H1 (cell line): ENCODE results near the gene KRTAP1-5. TPM values are rescaled to one million over a fixed set of nuclear protein-coding genes. Genes with fewer than 3 reads are reported as not detected.

Experiments used
- CTCF ChIA-PET: fragments of 300-600 bp; sonication (Branson Sonifier 250); formaldehyde crosslinking; loops from one replicate; lab custom pipeline; 2021; ENCODE audit not compliant: partially characterized antibody; lab: Charles Lee
- POLR2A ChIA-PET: fragments of 300-600 bp; sonication (Branson Sonifier 250); formaldehyde crosslinking; loops from one replicate; lab custom pipeline; 2021; ENCODE audit warnings: inconsistent platforms; ENCODE audit not compliant: partially characterized antibody; lab: Charles Lee
- DNase-seq, 2 experiments: peaks; one replicate each; pipeline versions ENCODE4 v3.0.0 to v3.0.0-alpha.2; 2010 to 2022; ENCODE audit warnings: low spot score in 2 of 2, low read depth in 1 of 2, mixed read lengths in 1 of 2
- FAIRE-seq: peaks from 2 replicates; lab custom pipeline; 2011; peaks lifted over from hg19 to GRCh38; lab: Jason Lieb, UNC
- H2AFZ ChIP-seq: 2 replicates; pipeline ENCODE4 v1.8.1; 2012; ENCODE audit warnings: low read length, inconsistent platforms
- H2AK5ac ChIP-seq: 2 replicates; pipeline ENCODE4 v1.6.1; 2013; ENCODE audit warnings: low read depth, low read length
- H2BK120ac ChIP-seq: replicated peaks from 2 replicates; pipeline ENCODE3; 2013; ENCODE audit warnings: low read depth, low read length, inconsistent platforms
- H2BK12ac ChIP-seq: 2 replicates; pipeline ENCODE4 v1.6.1; 2013; ENCODE audit warnings: low read depth, low read length
- H2BK15ac ChIP-seq: 2 replicates; pipeline ENCODE4 v1.6.1; 2013; ENCODE audit warnings: low read length
- H2BK20ac ChIP-seq: 2 replicates; pipeline ENCODE4 v1.6.1; 2013; ENCODE audit warnings: low read length
- H2BK5ac ChIP-seq: 2 replicates; pipeline ENCODE4 v1.6.1; 2013; ENCODE audit warnings: low read depth, low read length
- H3K14ac ChIP-seq: 2 replicates; pipeline ENCODE4 v1.6.1; 2013; ENCODE audit warnings: inconsistent platforms; ENCODE audit not compliant: insufficient read length
- H3K18ac ChIP-seq: 2 replicates; pipeline ENCODE4 v1.6.1; 2013; ENCODE audit warnings: low read length; ENCODE audit errors: extremely low read depth
- H3K23ac ChIP-seq: 2 replicates; pipeline ENCODE4 v1.6.1; 2013; ENCODE audit warnings: inconsistent platforms; ENCODE audit not compliant: insufficient read length
- H3K23me2 ChIP-seq: 2 replicates; pipeline ENCODE4 v1.6.1; 2013; ENCODE audit warnings: low read depth, low read length
- H3K27ac ChIP-seq: 2 replicates; pipeline ENCODE4 v1.6.1; 2011; ENCODE audit warnings: low read depth, low read length, inconsistent platforms
- H3K27me3 ChIP-seq, 4 experiments: replicated peaks in 1 of 4; 1 replicate in 1 of 4; 2 replicates in 3 of 4; pipeline versions ENCODE4 v1.6.1 to v1.8.1; 2011 to 2013; ENCODE audit warnings: low read length in 3 of 4, mild to moderate bottlenecking in 3 of 4, inconsistent platforms in 2 of 4, mixed read lengths in 2 of 4, moderate library complexity in 1 of 4; ENCODE audit not compliant: control insufficient read depth in 3 of 4, insufficient read depth in 3 of 4; ENCODE audit errors: extremely low read depth in 1 of 4
- H3K36me3 ChIP-seq, 4 experiments: 2 replicates each; pipeline versions ENCODE4 v1.6.1 to v1.8.1; 2011 to 2013; ENCODE audit warnings: mild to moderate bottlenecking in 4 of 4, low read length in 3 of 4, moderate library complexity in 2 of 4, control low read depth in 1 of 4, inconsistent platforms in 1 of 4; ENCODE audit not compliant: insufficient read depth in 4 of 4, control insufficient read depth in 2 of 4
- H3K4ac ChIP-seq: replicated peaks from 2 replicates; pipeline ENCODE3; 2013; ENCODE audit warnings: low read length, low read depth, mixed read lengths, inconsistent platforms; ENCODE audit not compliant: insufficient read length
- H3K4me1 ChIP-seq, 4 experiments: replicated peaks in 1 of 4; 1 replicate in 1 of 4; 2 replicates in 3 of 4; pipeline versions ENCODE4 v1.6.1 to v1.8.1; 2011 to 2013; ENCODE audit warnings: low read length in 3 of 4, inconsistent platforms in 2 of 4, mixed read lengths in 1 of 4; ENCODE audit not compliant: insufficient read depth in 4 of 4, control insufficient read depth in 3 of 4
- H3K4me2 ChIP-seq, 2 experiments: 2 replicates each; pipeline versions ENCODE4 v1.6.1 to v1.8.1; 2011 to 2013; ENCODE audit warnings: low read depth in 2 of 2, low read length in 2 of 2, control low read depth in 1 of 2, inconsistent platforms in 1 of 2, mild to moderate bottlenecking in 1 of 2; ENCODE audit not compliant: insufficient read depth in 1 of 2
- H3K4me3 ChIP-seq, 4 experiments: fragments of 200-600, 300-600 bp in 1 of 4; sonication (generic), shearing (Covaris generic), sonication (Bioruptor Twin) in 1 of 4; 2 replicates each; pipeline versions ENCODE4 v1.5.1 to v1.8.1; 2011 to 2016; ENCODE audit warnings: low read length in 4 of 4, low read depth in 3 of 4, control low read depth in 2 of 4, inconsistent platforms in 2 of 4, mild to moderate bottlenecking in 2 of 4, mixed read lengths in 1 of 4, moderate library complexity in 1 of 4; ENCODE audit not compliant: insufficient read depth in 2 of 4; ENCODE audit errors: extremely low read depth in 1 of 4
- H3K56ac ChIP-seq: replicated peaks from 2 replicates; pipeline ENCODE3; 2013; ENCODE audit warnings: low read depth, mild to moderate bottlenecking, mixed read lengths, low read length, inconsistent platforms; ENCODE audit not compliant: insufficient read length
- H3K79me1 ChIP-seq: 2 replicates; pipeline ENCODE4 v1.6.1; 2013; ENCODE audit warnings: low read depth, low read length, control low read depth
- H3K79me2 ChIP-seq, 2 experiments: 2 replicates each; pipeline versions ENCODE4 v1.6.1 to v1.8.1; 2012 to 2013; ENCODE audit warnings: low read length in 2 of 2, mild to moderate bottlenecking in 2 of 2, inconsistent platforms in 1 of 2; ENCODE audit not compliant: insufficient read depth in 2 of 2, control insufficient read depth in 1 of 2
- H3K9ac ChIP-seq, 4 experiments: replicated peaks in 1 of 4; 1 replicate in 1 of 4; 2 replicates in 3 of 4; pipeline versions ENCODE4 v1.6.1 to v1.8.1; 2011 to 2013; ENCODE audit warnings: low read depth in 3 of 4, low read length in 3 of 4, control low read depth in 2 of 4, mild to moderate bottlenecking in 2 of 4, moderate library complexity in 2 of 4, inconsistent platforms in 1 of 4; ENCODE audit errors: extremely low read depth in 1 of 4
- H3K9me3 ChIP-seq, 2 experiments: 2 replicates each; pipeline versions ENCODE4 v1.6.1 to v1.8.1; 2012 to 2013; ENCODE audit warnings: mild to moderate bottlenecking in 2 of 2, moderate library complexity in 2 of 2, control low read depth in 1 of 2, inconsistent platforms in 1 of 2, low read depth in 1 of 2, low read length in 1 of 2, mixed read lengths in 1 of 2; ENCODE audit not compliant: insufficient read depth in 2 of 2
- H4K20me1 ChIP-seq, 2 experiments: replicated peaks in 1 of 2; 2 replicates each; pipeline versions ENCODE3 to v1.8.1; 2011 to 2013; ENCODE audit warnings: inconsistent platforms in 2 of 2, low read length in 2 of 2, mild to moderate bottlenecking in 1 of 2; ENCODE audit not compliant: insufficient read depth in 2 of 2, control insufficient read depth in 1 of 2
- H4K5ac ChIP-seq: 2 replicates; pipeline ENCODE4 v1.6.1; 2013; ENCODE audit warnings: low read length, low read depth, mixed read lengths, inconsistent platforms; ENCODE audit not compliant: insufficient read length
- H4K8ac ChIP-seq: 2 replicates; pipeline ENCODE4 v1.8.0; 2013; ENCODE audit warnings: mild to moderate bottlenecking, moderate library complexity, low read length, inconsistent platforms; ENCODE audit not compliant: insufficient read depth; ENCODE audit errors: extremely low read depth
- H4K91ac ChIP-seq: replicated peaks from 2 replicates; pipeline ENCODE3; 2013; ENCODE audit warnings: low read length, mixed read lengths, inconsistent platforms; ENCODE audit not compliant: insufficient read length
- ATF2 ChIP-seq: IDR thresholded peaks from 2 replicates; pipeline ENCODE4 v1.6.1; 2012; ENCODE audit warnings: low read length, inconsistent platforms
- CBX5 ChIP-seq: fragments of 300-800, 300-1000 bp; sonication (generic); IDR thresholded peaks from 2 replicates; pipeline ENCODE4 v1.7.1; 2016; ENCODE audit warnings: antibody characterized with exemption, low read length, low read depth
- CHD1 ChIP-seq: IDR thresholded peaks from 2 replicates; pipeline ENCODE4 v1.6.1; 2012; ENCODE audit warnings: low read depth, low read length, improper control_type of control experiment
- CTCF ChIP-seq, 3 experiments: IDR thresholded peaks; 1 replicate in 2 of 3; 2 replicates in 1 of 3; pipeline versions ENCODE4 v1.5.1 to v1.6.1; 2011; ENCODE audit warnings: low read length in 3 of 3, mild to moderate bottlenecking in 3 of 3, inconsistent platforms in 2 of 3, low read depth in 1 of 3, moderate library complexity in 1 of 3; ENCODE audit not compliant: insufficient read depth in 1 of 3; ENCODE audit errors: control extremely low read depth in 1 of 3
- MAX ChIP-seq: IDR thresholded peaks from 2 replicates; pipeline ENCODE4 v1.6.1; 2012; ENCODE audit warnings: inconsistent platforms
- SIX5 ChIP-seq: IDR thresholded peaks from 2 replicates; pipeline ENCODE4 v1.6.1; 2011; ENCODE audit warnings: mild to moderate bottlenecking, low read depth, low read length
- SP1 ChIP-seq: IDR thresholded peaks from 2 replicates; pipeline ENCODE4 v1.6.1; 2011; ENCODE audit warnings: low read depth, low read length
- SP2 ChIP-seq: IDR thresholded peaks from 2 replicates; pipeline ENCODE4 v1.6.1; 2012; ENCODE audit warnings: mild to moderate bottlenecking, low read length, inconsistent platforms
- YY1 ChIP-seq: IDR thresholded peaks from 2 replicates; pipeline ENCODE4 v1.6.1; 2011; ENCODE audit warnings: low read depth, mild to moderate bottlenecking, low read length
- WGBS, 2 experiments: shearing (Covaris generic) in 1 of 2; methylation state at CpG; one replicate each; pipeline versions ENCODE4 v1.1.6 to v1.1.7; 2013 to 2015; ENCODE audit warnings: low lambda C conversion rate in 2 of 2, mixed read lengths in 2 of 2, inconsistent platforms in 1 of 2, low coverage in 1 of 2, missing lambda C conversion rate in 1 of 2; ENCODE audit not compliant: insufficient replicate concordance in 2 of 2, insufficient coverage in 1 of 2, insufficient read length in 1 of 2; ENCODE audit errors: extremely low coverage in 1 of 2, missing lambda C conversion rate in 1 of 2; 5-methylcytosine and 5-hydroxymethylcytosine counted together
- polyA plus RNA-seq, 7 experiments: library from polyadenylated mRNA; depleted of rRNA in 3 of 7; stranded (reverse) in 5 of 7; unstranded in 2 of 7; fragments of >200 nt in 5 of 7; fragments of 200-250 nt in 2 of 7; gene quantifications; 1 replicate in 5 of 7; 2 replicates in 1 of 7; 4 replicates in 1 of 7; pipeline versions ENCODE4 v1.2.1 to v1.2.3, GENCODE V29; 2011 to 2013; ENCODE audit warnings: missing spikeins in 2 of 7, mixed read lengths in 2 of 7
- total RNA-seq: library from RNA; stranded (reverse); fragmentation: NEBNext Ultra II Directional; extraction: Animal tissue kit (Norgen Biotek cat#: 25700); gene quantifications from 2 replicates; pipeline ENCODE4 v1.2.1, GENCODE V29; 2021

The KRTAP1-5 gene
- total and polyA plus RNA-seq, 2 of the 8 experiments (the other 6 are each of a cell fraction or from before 2014, with no cell fraction given): not detected

DNA sequence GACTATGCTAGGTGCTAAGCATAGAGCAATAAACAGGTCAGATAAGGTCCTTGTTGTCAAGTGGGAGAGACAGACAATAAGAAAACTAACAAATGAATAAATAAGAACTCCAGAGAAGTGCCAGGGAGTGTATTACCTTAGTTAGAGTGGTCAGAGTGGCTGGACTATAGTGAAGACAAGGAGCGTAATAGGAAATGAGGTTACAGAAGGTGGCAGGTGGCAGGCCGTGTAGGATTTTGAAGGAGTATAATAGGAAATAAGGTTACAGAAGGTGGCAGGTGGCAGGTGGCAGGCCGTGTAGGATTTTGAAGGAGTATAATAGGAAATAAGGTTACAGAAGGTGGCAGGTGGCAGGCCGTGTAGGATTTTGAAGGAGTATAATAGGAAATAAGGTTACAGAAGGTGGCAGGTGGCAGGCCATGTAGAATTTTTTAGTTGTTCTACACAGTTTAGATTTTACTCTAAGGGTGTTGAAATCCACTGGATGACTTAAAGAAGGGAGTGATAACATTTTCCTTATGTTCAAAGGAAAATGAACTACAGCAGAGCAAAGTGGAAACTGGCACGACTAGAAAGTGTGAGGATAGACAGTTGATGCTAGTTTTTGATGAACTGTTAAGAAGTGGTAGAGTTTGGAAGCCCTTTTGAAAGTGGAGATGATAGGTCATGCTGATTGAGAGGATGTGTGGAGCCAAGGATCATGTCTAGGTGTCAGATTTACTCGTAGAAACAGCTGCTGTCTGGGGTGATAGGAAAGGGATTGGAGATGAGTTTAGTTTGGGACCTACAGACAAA is 14.5 kb downstream of the KRTAP1-5 start:
- Histone ChIP-seq H3K27me3 (no peaks in the 10 kb centered on the region), H3K56ac (no peak overlapping the region), H2BK12ac (no peak overlapping the region), H3K9ac (no peak overlapping the region), H3K4me3 (no peak overlapping the region), H4K91ac (no peak overlapping the region), H3K23me2 (no peaks in the 10 kb centered on the region), H2BK15ac (no peak overlapping the region), H2AFZ (no peak overlapping the region), H3K4me2 (no peak overlapping the region), H4K8ac (no peak overlapping the region), H3K23ac (no peak overlapping the region), H4K5ac (no peak overlapping the region), H3K79me2 (no peaks in the 10 kb centered on the region), H2BK20ac (no peak overlapping the region), H3K79me1 (no peaks in the 10 kb centered on the region), H2BK120ac (no peak overlapping the region), H3K4me1 (peaks cover 0 to 10% (median 6%) of the 10 kb centered on the region in 4 experiments; a peak in 6 of 7 replicates), H3K36me3 (no peaks in the 10 kb centered on the region), H3K9me3 (no peaks in the 10 kb centered on the region), H3K4ac (no peak overlapping the region), H3K14ac (no peak overlapping the region), H3K18ac (no peak overlapping the region), H3K27ac (no peak overlapping the region), H4K20me1 (no peaks in the 10 kb centered on the region), H2BK5ac (no peak overlapping the region), H2AK5ac (no peak overlapping the region)
- POLR2A ChIA-PET: no interaction called here
- FAIRE-seq (no peak), DNase-seq (no peak)
- 87% methylated on average over 6 of the region's 6 CpGs; no CpG with 5 or more reads in 1 of the 2 experiments for WGBS, 2 experiments
- CTCF ChIA-PET: no interaction called here
- TF ChIP-seq CBX5 (no peak), CHD1 (no peak), CTCF (IDR thresholded peaks at IDR 0.05; ENCODE audit: control extremely low read depth in 1 of 3, insufficient read depth in 1 of 3, low read depth in 1 of 3, low read length in 3 of 3) (no peak), YY1 (no peak), MAX (no peak), SP1 (no peak), SIX5 (no peak), ATF2 (no peak), SP2 (no peak)
